ENCODE data around the gene LSAMP.

LSAMP gene

GRCh38 chr3:116160594-116160993, 284.7 kb downstream of the LSAMP start:
- Histone ChIP-seq H3K4me3 (replicated peaks; ENCODE audit: low read depth, low read length) (no peak overlapping the region), H3K36me3 (ENCODE audit: control insufficient read depth, insufficient read depth, low read length) (no peaks in the 10 kb centered on the region), H3K27me3 (replicated peaks; ENCODE audit: control insufficient read depth, insufficient read depth, low read length) (no peaks in the 10 kb centered on the region)
- no peak for TF ChIP-seq CTCF (IDR thresholded peaks at IDR 0.05; ENCODE audit: insufficient read depth, low read length, poor library complexity, severe bottlenecking)
- DNase-seq (ENCODE audit: extremely low read depth, insufficient read length), result no peak

GRCh38 chr3:116155841-116156240, 289.4 kb downstream of the LSAMP start:
- TF ChIP-seq CTCF (IDR thresholded peaks at IDR 0.05; ENCODE audit: insufficient read depth, low read length, poor library complexity, severe bottlenecking), result no peak
- no peak for DNase-seq (ENCODE audit: extremely low read depth, insufficient read length)
- H3K4me3 ChIP-seq (replicated peaks; ENCODE audit: low read depth, low read length), result no peak overlapping the region
- no peaks in the 10 kb centered on the region for H3K27me3 ChIP-seq (replicated peaks; ENCODE audit: control insufficient read depth, insufficient read depth, low read length)
- H3K36me3 ChIP-seq (ENCODE audit: control insufficient read depth, insufficient read depth, low read length), result no peaks in the 10 kb centered on the region

- no peak for DNase-seq (ENCODE audit: extremely low read depth, insufficient read length)
- no peak overlapping the region for H3K4me3 ChIP-seq (replicated peaks; ENCODE audit: low read depth, low read length)
- H3K27me3 ChIP-seq (replicated peaks; ENCODE audit: control insufficient read depth, insufficient read depth, low read length), result no peaks in the 10 kb centered on the region
- TF ChIP-seq CTCF (IDR thresholded peaks at IDR 0.05; ENCODE audit: insufficient read depth, low read length, poor library complexity, severe bottlenecking), result no peak
- H3K36me3 ChIP-seq (ENCODE audit: control insufficient read depth, insufficient read depth, low read length), result no peaks in the 10 kb centered on the region
Observed at GRCh38 chr3:116154389-116154788, 290.9 kb downstream of the LSAMP start.

- H3K4me3 ChIP-seq (replicated peaks; ENCODE audit: low read depth, low read length), result no peak overlapping the region
- H3K27me3 ChIP-seq (replicated peaks; ENCODE audit: control insufficient read depth, insufficient read depth, low read length), result no peaks in the 10 kb centered on the region
- no peak for TF ChIP-seq CTCF (IDR thresholded peaks at IDR 0.05; ENCODE audit: insufficient read depth, low read length, poor library complexity, severe bottlenecking)
- no peaks in the 10 kb centered on the region for H3K36me3 ChIP-seq (ENCODE audit: control insufficient read depth, insufficient read depth, low read length)
- no peak for DNase-seq (ENCODE audit: extremely low read depth, insufficient read length)
Observed at GRCh38 chr3:116153174-116153573, 292.1 kb downstream of the LSAMP start.

GRCh38 chr3:116150655-116151167, 294.6 kb downstream of the LSAMP start:
- DNase-seq (ENCODE audit: extremely low read depth, insufficient read length), result no peak
- H3K36me3 ChIP-seq (ENCODE audit: control insufficient read depth, insufficient read depth, low read length), result no peaks in the 10 kb centered on the region
- H3K4me3 ChIP-seq (replicated peaks; ENCODE audit: low read depth, low read length), result no peak overlapping the region
- TF ChIP-seq CTCF (IDR thresholded peaks at IDR 0.05; ENCODE audit: insufficient read depth, low read length, poor library complexity, severe bottlenecking), result no peak
- no peaks in the 10 kb centered on the region for H3K27me3 ChIP-seq (replicated peaks; ENCODE audit: control insufficient read depth, insufficient read depth, low read length)

Measured in GM06990 (cell line).